GM12892 (cell line): ENCODE measurements around the gene CDC42SE2.

ENCODE experiments used
- DNase-seq: peaks from one replicate; pipeline ENCODE4 v3.0.0; 2011; ENCODE audit not compliant: insufficient read length
- FAIRE-seq: peaks from 2 replicates; lab custom pipeline; 2011; peaks lifted over from hg19 to GRCh38; lab: Jason Lieb, UNC
- POLR2A ChIP-seq: IDR thresholded peaks from 2 replicates; pipeline ENCODE4 v1.6.1; 2011; ENCODE audit warnings: low read depth, low read length, control low read depth
- POLR2AphosphoS5 ChIP-seq: IDR thresholded peaks from 2 replicates; pipeline ENCODE4 v1.6.1; 2011; ENCODE audit warnings: low read depth, low read length, control low read depth
- TAF1 ChIP-seq: IDR thresholded peaks from 2 replicates; pipeline ENCODE4 v1.6.1; 2011; ENCODE audit warnings: low read depth, mild to moderate bottlenecking, control low read depth, low read length, borderline replicate concordance

The CDC42SE2 gene

DNA sequence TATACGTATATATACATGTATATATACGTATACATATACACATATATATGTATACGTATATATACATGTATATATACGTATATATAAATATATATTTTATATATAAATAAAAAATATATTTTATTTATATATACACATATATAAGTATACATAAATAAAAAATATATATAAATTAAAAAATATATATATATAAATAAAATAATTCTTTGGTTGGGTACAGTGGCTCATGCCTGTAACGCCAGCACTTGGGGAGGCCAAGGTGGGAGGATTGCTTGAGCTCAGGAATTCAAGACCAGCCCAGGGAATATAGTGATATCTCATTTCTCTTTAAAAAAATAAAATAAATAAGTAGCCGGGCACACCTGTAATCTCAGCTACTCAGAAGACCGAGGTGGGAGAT lies 155.0 kb downstream of the CDC42SE2 start:
- TF ChIP-seq TAF1 (no peak), POLR2AphosphoS5 (no peak), POLR2A (no peak)
- DNase-seq: no peak
- FAIRE-seq: no peak

DNA sequence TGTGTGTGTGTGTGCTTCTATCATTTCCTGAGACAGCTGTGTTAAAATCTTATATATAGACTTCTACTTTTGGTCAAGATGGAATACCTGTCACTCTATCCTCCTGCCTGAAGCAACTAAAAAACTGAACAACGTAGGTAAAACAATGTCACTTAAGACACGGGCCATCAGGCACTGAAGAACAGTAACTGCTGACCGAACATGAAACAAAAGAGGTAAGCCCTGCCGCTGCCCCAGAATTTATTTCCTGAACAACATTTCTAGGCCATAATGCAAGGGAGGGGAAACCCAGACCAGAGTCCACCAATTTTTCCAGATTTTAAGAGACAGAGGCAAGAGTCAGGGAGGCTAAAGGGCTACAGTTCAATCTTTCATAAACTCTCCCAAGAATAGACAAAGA lies 156.0 kb downstream of the CDC42SE2 start:
- no peak for TF ChIP-seq POLR2A
- no peak for TF ChIP-seq TAF1
- no peak for TF ChIP-seq POLR2AphosphoS5
- FAIRE-seq: no peak
- DNase-seq: no peak

DNA sequence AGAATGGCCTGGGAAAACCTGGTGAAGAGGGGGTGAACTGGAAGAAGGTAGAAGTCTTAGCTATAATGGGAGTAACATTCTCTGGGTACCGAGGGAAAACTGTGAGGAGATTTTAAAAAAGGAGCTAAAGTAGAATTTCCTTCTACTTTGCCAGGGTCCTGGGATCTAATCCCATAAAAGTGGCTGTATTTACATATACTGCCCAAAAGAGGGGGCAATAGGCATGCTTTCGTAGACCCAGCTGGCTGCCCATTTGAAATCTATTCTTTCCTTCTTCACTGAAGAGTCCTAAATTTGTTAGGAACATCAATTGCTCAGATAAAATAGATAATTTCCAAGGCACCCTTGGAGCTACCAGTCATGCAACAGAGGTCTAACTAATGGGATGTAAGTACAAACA lies 159.2 kb downstream of the CDC42SE2 start:
- FAIRE-seq: peak; percentile 5
- TF ChIP-seq POLR2A (no peak), POLR2AphosphoS5 (no peak), TAF1 (no peak)
- DNase-seq: no peak

DNA sequence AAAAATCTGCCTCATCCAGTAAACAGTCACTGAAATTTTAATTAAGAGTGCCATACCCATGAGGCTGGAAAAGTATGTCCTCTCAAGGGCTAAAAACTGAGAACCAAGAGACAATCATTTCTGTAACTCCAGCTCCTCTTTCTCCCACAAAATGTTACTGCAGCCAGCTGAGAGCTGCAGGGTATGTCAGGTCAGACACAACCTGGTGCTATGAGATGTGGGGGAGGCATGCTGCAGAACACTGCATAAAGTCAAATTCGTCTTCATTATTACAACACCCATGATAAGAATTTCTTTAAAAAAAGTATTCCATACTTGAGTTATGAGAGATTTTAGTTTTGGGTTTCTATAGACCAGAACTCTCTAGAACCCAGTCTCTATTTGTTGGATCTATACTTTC lies 162.2 kb downstream of the CDC42SE2 start:
- no peak for FAIRE-seq

DNA sequence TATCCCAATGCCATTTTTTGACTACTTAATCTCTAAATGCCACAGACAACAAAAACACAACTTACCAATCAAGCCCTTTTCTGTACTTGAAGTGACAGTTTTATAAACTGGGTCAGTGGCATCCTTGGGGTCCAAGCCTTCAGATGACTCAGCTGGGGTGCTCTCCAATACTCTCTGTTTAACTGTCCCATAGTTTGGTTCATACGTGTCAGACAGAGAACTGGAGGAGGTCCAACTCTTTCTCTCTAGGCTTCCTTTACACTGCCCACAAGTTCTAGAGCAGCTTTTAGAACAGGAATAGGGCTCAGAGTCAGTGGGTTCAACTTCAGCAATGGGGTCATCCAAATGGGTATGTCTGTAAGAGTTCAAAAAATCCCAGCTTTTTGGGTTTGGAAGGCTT lies 166.9 kb downstream of the CDC42SE2 start:
- TF ChIP-seq POLR2AphosphoS5 (no peak), POLR2A (no peak), TAF1 (no peak)
- FAIRE-seq (no peak), DNase-seq (no peak)

More for the DNA sequence above, 162.2 kb downstream of the CDC42SE2 start:
- no peak for DNase-seq
- no peak for TF ChIP-seq POLR2A
- no peak for TF ChIP-seq TAF1
- TF ChIP-seq POLR2AphosphoS5: no peak

DNA sequence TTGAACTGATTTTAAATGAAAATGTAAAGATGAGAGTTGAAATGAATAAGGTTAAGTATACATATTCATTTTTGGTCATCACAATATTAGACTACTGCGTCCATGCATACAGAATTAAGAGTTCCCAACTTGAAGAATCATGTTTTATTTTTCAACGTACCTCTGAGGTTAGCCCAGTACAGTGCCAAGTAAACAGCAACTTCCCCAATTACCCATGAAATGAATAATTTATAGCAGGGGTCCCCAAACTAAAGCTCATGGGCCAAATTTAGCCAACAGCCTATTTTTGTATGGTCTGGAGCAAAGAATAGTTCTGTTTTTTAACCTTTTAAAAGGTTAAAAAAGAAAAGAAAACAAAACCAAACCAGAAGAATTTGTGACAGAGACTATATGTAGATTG lies 167.9 kb downstream of the CDC42SE2 start:
- DNase-seq (no peak), FAIRE-seq (no peak)
- no peak for TF ChIP-seq POLR2A
- no peak for TF ChIP-seq TAF1
- no peak for TF ChIP-seq POLR2AphosphoS5

DNA sequence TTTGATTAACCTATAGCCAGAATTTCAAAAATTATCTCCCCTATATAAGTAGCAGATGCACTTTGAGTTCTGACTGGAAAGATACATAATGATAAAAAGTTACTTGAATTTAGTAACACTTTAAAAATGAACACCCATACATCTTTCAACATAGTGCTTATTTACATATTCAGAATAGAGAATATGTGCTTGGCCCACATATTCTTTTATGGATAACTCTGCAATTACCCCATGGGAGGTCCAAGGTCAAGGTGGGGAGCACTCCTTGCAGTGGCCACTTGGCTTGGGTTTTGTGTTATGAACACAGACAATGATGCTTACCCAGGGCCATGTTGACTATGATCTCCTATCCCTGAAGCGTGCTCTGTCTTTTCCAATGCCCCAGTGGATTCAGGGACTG lies 169.3 kb downstream of the CDC42SE2 start:
- TF ChIP-seq POLR2AphosphoS5 (no peak), POLR2A (no peak), TAF1 (no peak)
- FAIRE-seq: no peak
- no peak for DNase-seq

DNA sequence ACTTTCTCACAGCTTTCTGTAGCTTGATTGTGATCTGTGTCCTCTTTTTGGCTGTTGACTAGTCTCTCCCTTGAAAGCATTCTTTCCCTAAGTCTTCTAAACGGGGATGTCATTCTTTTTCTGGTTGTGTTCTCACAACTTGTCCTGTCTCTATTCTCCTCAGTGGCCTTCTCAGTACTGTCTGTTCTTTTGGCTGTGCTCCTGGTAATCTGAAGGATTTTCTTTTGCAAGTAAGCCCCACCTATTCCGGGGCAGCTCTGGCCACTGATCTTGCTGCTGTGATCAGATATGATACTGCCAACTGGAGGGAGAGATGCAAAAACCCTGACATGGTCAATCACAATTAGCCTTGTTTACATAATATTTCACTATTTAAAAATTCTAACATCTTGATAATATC lies 172.2 kb downstream of the CDC42SE2 start:
- FAIRE-seq: no peak
- no peak for DNase-seq
- no peak for TF ChIP-seq POLR2A

DNA sequence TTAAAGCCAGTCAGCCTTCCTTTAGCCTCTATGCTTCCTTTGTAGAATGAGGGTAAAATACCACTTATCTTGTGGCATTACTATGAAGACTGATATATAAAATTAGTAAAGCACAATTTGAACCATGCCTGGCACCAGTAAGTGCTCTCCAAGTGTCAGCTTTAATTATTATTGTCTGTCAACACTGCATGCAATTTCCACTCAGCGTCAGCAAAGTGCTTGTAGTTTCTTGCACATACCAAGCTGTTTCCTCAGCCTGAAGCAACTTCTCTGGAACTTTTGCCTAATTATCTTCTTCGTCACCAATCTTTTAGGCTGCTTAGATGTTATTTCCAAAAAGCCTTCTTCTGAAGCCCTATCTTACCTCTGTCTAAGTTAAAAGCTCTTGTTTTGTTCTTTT lies 177.3 kb downstream of the CDC42SE2 start:
- TF ChIP-seq POLR2AphosphoS5 (no peak), POLR2A (no peak), TAF1 (no peak)
- DNase-seq (no peak), FAIRE-seq (no peak)
